HUDEP-2 (cell line): ENCODE results near the gene ABCB1.
A peak's percentile ranks its signal among the peaks of the same experiment; 100 is the strongest.

Experiments
- DNase-seq, 76 experiments: peaks; one replicate each; lab custom pipeline; 2025; ENCODE audit not compliant: unreplicated experiment in 76 of 76; lab: John Stamatoyannopoulos, UW

The ABCB1 gene

GRCh38 chr7:87600130-87601124, at the start of gene ABCB1:
TSS of gene ABCB1 (minus strand) at chr7:87600884. CDS start at chr7:87600184, 700 bp downstream.
- DNase-seq = peak in 3 of 76 experiments; percentile 6 to 26 (median 19)

GRCh38 chr7:87648316-87648715, 47.6 kb upstream of the ABCB1 start:
- no peak for DNase-seq

GRCh38 chr7:87645446-87645845, 44.8 kb upstream of the ABCB1 start:
- no peak for DNase-seq

- DNase-seq = no peak
Measured at GRCh38 chr7:87635921-87636320, 35.2 kb upstream of the ABCB1 start.

GRCh38 chr7:87628780-87629569, 28.3 kb upstream of the ABCB1 start:
- peak in 3 of 76 experiments; percentile 1 to 20 (median 5) for DNase-seq

GRCh38 chr7:87627634-87627994, 26.9 kb upstream of the ABCB1 start:
- DNase-seq = peak in 2 of 76 experiments; percentile 20 to 24

- DNase-seq = no peak
Measured at GRCh38 chr7:87625101-87625500, 24.4 kb upstream of the ABCB1 start.

GRCh38 chr7:87624628-87625027, 23.9 kb upstream of the ABCB1 start:
- peak in 1 of 76 experiments; percentile 2 for DNase-seq

- no peak for DNase-seq
Measured at GRCh38 chr7:87615197-87615596, 14.5 kb upstream of the ABCB1 start.

GRCh38 chr7:87609916-87610315, 9.2 kb upstream of the ABCB1 start:
- no peak for DNase-seq

- no peak for DNase-seq
Measured at GRCh38 chr7:87608431-87608830, 7.7 kb upstream of the ABCB1 start.

GRCh38 chr7:87604264-87604663, 3.6 kb upstream of the ABCB1 start:
- DNase-seq = no peak

- peak in 3 of 76 experiments; percentile 2 to 52 (median 42) for DNase-seq
Measured at GRCh38 chr7:87599336-87599735, 1.3 kb downstream of the ABCB1 start.

- no peak for DNase-seq
Measured at GRCh38 chr7:87598234-87599009, 2.3 kb downstream of the ABCB1 start.

GRCh38 chr7:87596696-87597095, 4.0 kb downstream of the ABCB1 start:
- DNase-seq = no peak

GRCh38 chr7:87596136-87596535, 4.5 kb downstream of the ABCB1 start:
- DNase-seq = no peak

GRCh38 chr7:87592300-87592699, 8.4 kb downstream of the ABCB1 start:
- no peak for DNase-seq

- no peak for DNase-seq
Measured at GRCh38 chr7:87591211-87591610, 9.5 kb downstream of the ABCB1 start.

GRCh38 chr7:87590578-87590977, 10.1 kb downstream of the ABCB1 start:
- no peak for DNase-seq

- no peak for DNase-seq
Measured at GRCh38 chr7:87589631-87590030, 11.1 kb downstream of the ABCB1 start.

GRCh38 chr7:87581723-87582122, 19.0 kb downstream of the ABCB1 start:
- no peak for DNase-seq
